ENCODE measurements around the gene HELZ2.

- no peak for TF ChIP-seq ATF2 (CRISPR knock-in tag; IDR thresholded peaks at IDR 0.05; ENCODE audit: borderline replicate concordance, low read depth)
- TF ChIP-seq E2F1 (CRISPR knock-in tag; IDR thresholded peaks at IDR 0.05), result no peak
- TF ChIP-seq SP1 (CRISPR knock-in tag; conservative IDR thresholded peaks at IDR 0.05), result no peak
- no peak for TF ChIP-seq CTCF (IDR thresholded peaks at IDR 0.05)
- TF ChIP-seq ZNF671 (CRISPR knock-in tag; IDR thresholded peaks at IDR 0.05), result no peak
- TF ChIP-seq E2F4 (CRISPR knock-in tag; IDR thresholded peaks at IDR 0.05; ENCODE audit: borderline replicate concordance, low read depth), result no peak
- TF ChIP-seq E2F5 (CRISPR knock-in tag; IDR thresholded peaks at IDR 0.05), result no peak
- no peak for TF ChIP-seq ZSCAN18 (CRISPR knock-in tag; IDR thresholded peaks at IDR 0.05)
- TF ChIP-seq SMAD4 (CRISPR knock-in tag; IDR thresholded peaks at IDR 0.05), result no peak
- no peak for TF ChIP-seq NR2C2 (CRISPR knock-in tag; IDR thresholded peaks at IDR 0.05)
Observed at GRCh38 chr20:63580796-63581461, 6.9 kb upstream of the HELZ2 start.
